ENCODE measurements around the gene ACOX3. TPM values are rescaled to one million over a fixed set of nuclear protein-coding genes. Genes with fewer than 3 reads are reported as not detected.

The ACOX3 gene
- total and polyA plus RNA-seq, 11 donors, result 16.9 to 51.6 (median 24.1) TPM

DNA sequence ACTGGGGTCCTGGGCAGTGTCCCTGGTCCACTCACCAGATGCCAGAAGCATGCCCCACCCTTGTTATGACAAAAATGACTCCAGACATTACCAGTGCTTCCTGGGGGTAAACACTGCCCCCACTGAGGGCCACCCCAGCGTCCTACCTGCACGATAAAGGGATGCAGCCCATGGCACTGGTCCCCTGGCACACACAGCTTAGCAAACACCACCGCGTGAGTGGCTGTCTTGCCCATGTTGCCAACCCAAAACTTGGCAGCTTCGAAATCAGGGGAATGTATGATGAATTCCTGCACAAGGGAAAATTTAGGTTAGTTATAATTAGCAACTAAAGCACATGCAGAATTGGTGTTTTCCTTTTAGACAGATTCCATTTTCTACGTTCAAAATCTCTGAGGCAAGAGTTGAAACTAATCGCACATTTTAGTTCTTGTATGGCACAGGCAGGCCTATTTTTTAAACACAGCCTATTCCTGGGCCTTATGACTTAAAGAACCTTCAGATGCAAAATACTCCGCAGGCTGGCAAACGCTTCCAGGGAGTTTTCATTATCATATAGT, 30.4 kb downstream of the ACOX3 start:
- intact Hi-C loops (cut with DNase I), result loop anchor here in 2 of 10 donors (5.0 to 10.0 kb wide), 2 partner anchors 233 to 235 kb away; no protein-coding TSS in a partner anchor
- TF ChIP-seq POLR2A (IDR thresholded peaks at IDR 0.05), result no peak
- TF ChIP-seq, protein P1, sequence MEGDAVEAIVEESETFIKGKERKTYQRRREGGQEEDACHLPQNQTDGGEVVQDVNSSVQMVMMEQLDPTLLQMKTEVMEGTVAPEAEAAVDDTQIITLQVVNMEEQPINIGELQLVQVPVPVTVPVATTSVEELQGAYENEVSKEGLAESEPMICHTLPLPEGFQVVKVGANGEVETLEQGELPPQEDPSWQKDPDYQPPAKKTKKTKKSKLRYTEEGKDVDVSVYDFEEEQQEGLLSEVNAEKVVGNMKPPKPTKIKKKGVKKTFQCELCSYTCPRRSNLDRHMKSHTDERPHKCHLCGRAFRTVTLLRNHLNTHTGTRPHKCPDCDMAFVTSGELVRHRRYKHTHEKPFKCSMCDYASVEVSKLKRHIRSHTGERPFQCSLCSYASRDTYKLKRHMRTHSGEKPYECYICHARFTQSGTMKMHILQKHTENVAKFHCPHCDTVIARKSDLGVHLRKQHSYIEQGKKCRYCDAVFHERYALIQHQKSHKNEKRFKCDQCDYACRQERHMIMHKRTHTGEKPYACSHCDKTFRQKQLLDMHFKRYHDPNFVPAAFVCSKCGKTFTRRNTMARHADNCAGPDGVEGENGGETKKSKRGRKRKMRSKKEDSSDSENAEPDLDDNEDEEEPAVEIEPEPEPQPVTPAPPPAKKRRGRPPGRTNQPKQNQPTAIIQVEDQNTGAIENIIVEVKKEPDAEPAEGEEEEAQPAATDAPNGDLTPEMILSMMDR (IDR thresholded peaks at IDR 0.05), result no peak
- peak overlapping the region in 1 of 12 donors; percentile 24 for H3K27ac ChIP-seq
- H3K4me1 ChIP-seq, result peaks cover 0 to 28% (median 14%) of the 10 kb centered on the region in 12 donors
- DNase-seq (no peak), ATAC-seq (no peak)
- H3K9me3 ChIP-seq, result peaks cover 0 to 5% (median 0%) of the 10 kb centered on the region in 12 donors
- WGBS, 4 donors, result 78 to 84% (median 79%) methylated on average over 9 of the region's 9 CpGs
- H3K4me3 ChIP-seq, result no peak overlapping the region
- no peaks in the 10 kb centered on the region for H3K27me3 ChIP-seq
- H3K36me3 ChIP-seq, result peaks cover 0 to 78% (median 47%) of the 10 kb centered on the region in 9 donors

DNA sequence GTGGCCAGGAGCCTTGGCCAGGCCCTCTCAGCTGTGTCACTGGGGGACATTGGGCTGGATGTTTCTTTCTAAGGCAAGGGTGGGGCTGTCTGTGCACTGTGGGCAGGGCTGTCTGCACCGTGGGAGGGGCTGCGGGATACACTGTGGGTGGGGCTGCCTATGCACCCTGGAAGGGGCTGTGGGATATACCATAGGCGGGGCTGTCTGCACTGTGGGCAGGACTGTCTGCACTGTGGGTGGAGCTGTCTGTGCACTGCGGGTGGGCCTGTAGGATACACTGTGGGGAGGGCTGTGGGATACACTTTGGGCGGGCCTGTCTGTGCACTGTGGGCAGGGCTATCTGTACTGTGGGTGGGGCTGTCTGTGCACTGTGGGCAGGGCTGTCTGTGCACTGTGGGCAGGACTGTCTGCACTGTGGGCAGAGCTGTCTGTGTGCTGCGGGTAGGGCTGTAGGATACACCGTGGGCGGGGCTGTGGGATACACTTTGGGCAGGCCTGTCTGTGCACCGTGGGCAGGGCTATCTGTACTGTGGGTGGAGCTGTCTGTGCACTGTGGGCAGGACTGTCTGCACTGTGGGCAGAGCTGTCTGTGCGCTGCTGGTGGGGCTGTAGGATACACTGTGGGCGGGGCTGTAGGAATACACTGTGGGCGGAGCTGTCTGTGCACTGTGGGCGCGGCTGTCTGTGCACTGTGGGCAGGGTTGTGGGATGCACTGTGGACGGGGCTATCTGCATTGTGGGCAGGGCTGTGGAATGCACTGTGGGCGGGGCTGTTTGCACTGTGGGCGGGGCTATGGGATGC, 31.1 kb downstream of the ACOX3 start:
- intact Hi-C loops (cut with DNase I), result loop anchor here in 5 of 10 donors (2.0 to 10.0 kb wide), 4 partner anchors 85 to 235 kb away; no protein-coding TSS in a partner anchor
- Histone ChIP-seq H3K27me3 (no peaks in the 10 kb centered on the region), H3K9me3 (peaks cover 0 to 5% (median 0%) of the 10 kb centered on the region in 12 donors), H3K4me3 (no peak overlapping the region), H3K27ac (no peak overlapping the region), H3K4me1 (peaks cover 0 to 34% (median 14%) of the 10 kb centered on the region in 12 donors), H3K36me3 (peaks cover 0 to 71% (median 45%) of the 10 kb centered on the region in 9 donors)
- 74 to 81% (median 77%) methylated on average over 14 to 17 of the region's 17 CpGs for WGBS, 4 donors
- no peak for TF ChIP-seq POLR2A (IDR thresholded peaks at IDR 0.05)
- TF ChIP-seq, protein P1 (IDR thresholded peaks at IDR 0.05), result no peak
- DNase-seq (peak in 4 of 5 donors; percentile 63 to 82 (median 81)), ATAC-seq (peak; percentile 76 to 79 (median 78))

DNA sequence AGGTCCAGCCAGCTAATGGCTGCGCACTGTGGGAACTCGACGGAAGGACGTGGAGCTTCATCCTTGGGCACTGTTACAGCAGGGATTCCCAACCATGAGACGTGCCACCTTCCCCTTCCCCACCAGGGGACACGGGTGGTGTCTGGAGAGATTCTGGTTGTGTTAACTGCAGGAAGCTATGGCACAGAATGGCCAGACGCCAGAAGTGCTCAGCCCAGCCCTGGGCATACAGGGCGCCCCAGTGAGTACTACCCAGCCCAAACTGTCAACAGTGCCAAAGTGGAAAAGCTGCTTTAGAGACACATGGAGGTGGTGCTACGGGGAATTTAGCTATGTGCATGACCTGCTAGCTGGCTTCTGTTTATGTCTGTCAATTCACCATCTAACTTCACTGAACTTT, 32.8 kb downstream of the ACOX3 start:
- Histone ChIP-seq H3K9me3 (peaks cover 0 to 5% (median 0%) of the 10 kb centered on the region in 12 donors), H3K27ac (no peak overlapping the region), H3K36me3 (peaks cover 0 to 70% (median 41%) of the 10 kb centered on the region in 9 donors), H3K4me3 (no peak overlapping the region), H3K4me1 (peaks cover 3 to 42% (median 17%) of the 10 kb centered on the region in 12 donors), H3K27me3 (no peaks in the 10 kb centered on the region)
- no peak for TF ChIP-seq POLR2A (IDR thresholded peaks at IDR 0.05)
- TF ChIP-seq, protein P1 (IDR thresholded peaks at IDR 0.05), result no peak
- no peak for DNase-seq
- intact Hi-C loops (cut with DNase I), result loop anchor here in 6 of 10 donors (1.0 to 10.0 kb wide), 6 partner anchors 83 to 233 kb away; no protein-coding TSS in a partner anchor
- ATAC-seq, result no peak
- 81 to 85% (median 82%) methylated on average over 9 of the region's 9 CpGs for WGBS, 4 donors

DNA sequence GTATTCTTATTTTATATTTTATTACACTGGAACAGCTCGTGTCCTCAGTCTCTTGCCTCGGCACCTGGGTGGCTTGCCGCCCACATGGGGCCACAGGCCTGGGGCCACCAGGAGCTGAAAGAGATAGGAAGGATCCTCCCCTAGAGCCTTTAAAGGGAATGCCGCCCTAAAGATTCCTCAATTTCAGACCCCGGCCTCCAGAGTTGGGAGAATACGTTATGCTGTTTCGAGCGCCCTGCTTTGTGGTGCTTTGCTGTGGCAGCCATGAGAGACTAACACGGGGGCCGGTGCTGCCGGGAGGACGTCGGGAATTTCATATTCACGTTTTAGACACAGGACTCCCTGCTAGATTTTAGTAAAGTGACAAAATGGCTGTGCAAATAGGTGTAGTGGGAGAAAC, 33.2 kb downstream of the ACOX3 start:
- no peak for TF ChIP-seq POLR2A (IDR thresholded peaks at IDR 0.05)
- TF ChIP-seq, protein P1 (IDR thresholded peaks at IDR 0.05), result peak in 1 of 12 donors; percentile 4
- Histone ChIP-seq H3K4me3 (no peak overlapping the region), H3K27ac (no peak overlapping the region), H3K27me3 (no peaks in the 10 kb centered on the region), H3K9me3 (peaks cover 0 to 5% (median 0%) of the 10 kb centered on the region in 12 donors), H3K36me3 (peaks cover 0 to 68% (median 41%) of the 10 kb centered on the region in 9 donors), H3K4me1 (peaks cover 7 to 47% (median 21%) of the 10 kb centered on the region in 12 donors)
- 97 to 100% (median 98%) methylated on average over 13 to 14 of the region's 14 CpGs for WGBS, 4 donors
- intact Hi-C loops (cut with DNase I), result loop anchor here in 5 of 10 donors (1.0 to 10.0 kb wide), 4 partner anchors 83 to 233 kb away; no protein-coding TSS in a partner anchor
- ATAC-seq, result no peak
- DNase-seq, result no peak
